BLaER1 treated with 17β-estradiol and CSF1 and Interleukin-3, amounts not matched to agents 10 nM and 100 nM (cell line): ENCODE results near the gene AIF1L.

Source experiments
- H3K27ac ChIP-seq, 11 experiments: shearing (Covaris generic); formaldehyde crosslinking; 2 replicates each; pipeline ENCODE4 v1.8.1; 2022
- H3K27me3 ChIP-seq, 11 experiments: shearing (Covaris generic); formaldehyde crosslinking; 2 replicates each; pipeline ENCODE4 v1.8.1; 2022
- H3K36me3 ChIP-seq, 11 experiments: shearing (Covaris generic); formaldehyde crosslinking; 2 replicates each; pipeline ENCODE4 v1.8.1; 2022
- H3K4me1 ChIP-seq, 10 experiments: shearing (Covaris generic); formaldehyde crosslinking; 2 replicates each; pipeline ENCODE4 v1.8.1; 2022
- H3K4me2 ChIP-seq, 11 experiments: shearing (Covaris generic); formaldehyde crosslinking; 2 replicates each; pipeline ENCODE4 v1.8.1; 2022
- H3K4me3 ChIP-seq, 10 experiments: shearing (Covaris generic); formaldehyde crosslinking; 2 replicates each; pipeline ENCODE4 v1.8.1; 2022
- H3K9ac ChIP-seq, 11 experiments: shearing (Covaris generic); formaldehyde crosslinking; 2 replicates each; pipeline ENCODE4 v1.8.1; 2022
- H3K9me3 ChIP-seq, 11 experiments: shearing (Covaris generic); formaldehyde crosslinking; replicated peaks in 1 of 11; 2 replicates each; pipeline ENCODE4 v1.8.1; 2022
- H4K20me1 ChIP-seq, 11 experiments: shearing (Covaris generic); formaldehyde crosslinking; 2 replicates each; pipeline ENCODE4 v1.8.1; 2022
- Cebpa-rat ChIP-seq, 11 experiments: shearing (Covaris generic); IDR thresholded peaks; 2 replicates each; pipeline ENCODE4 v1.8.1; 2022

The AIF1L gene

GRCh38 chr9:131056781-131057506 lies 39.4 kb upstream of the AIF1L start:
- Histone ChIP-seq H3K27ac (no peak overlapping the region), H3K4me2 (no peak overlapping the region), H3K36me3 (no peaks in the 10 kb centered on the region), H3K27me3 (no peaks in the 10 kb centered on the region), H3K4me1 (peaks cover 8 to 18% (median 11%) of the 10 kb centered on the region in 10 experiments; a peak in 19 of 20 replicates), H4K20me1 (no peaks in the 10 kb centered on the region), H3K4me3 (no peak overlapping the region), H3K9me3 (no peaks in the 10 kb centered on the region), H3K9ac (no peak overlapping the region)
- no peak for TF ChIP-seq Cebpa-rat (IDR thresholded peaks at IDR 0.05)

- H4K20me1 ChIP-seq, result no peaks in the 10 kb centered on the region
- H3K4me2 ChIP-seq, result no peak overlapping the region
- no peaks in the 10 kb centered on the region for H3K9me3 ChIP-seq
- peaks cover 8 to 18% (median 11%) of the 10 kb centered on the region in 10 experiments; a peak in 19 of 20 replicates for H3K4me1 ChIP-seq
- no peak overlapping the region for H3K4me3 ChIP-seq
- no peaks in the 10 kb centered on the region for H3K36me3 ChIP-seq
- no peaks in the 10 kb centered on the region for H3K27me3 ChIP-seq
- no peak overlapping the region for H3K27ac ChIP-seq
- no peak for TF ChIP-seq Cebpa-rat (IDR thresholded peaks at IDR 0.05)
- no peak overlapping the region for H3K9ac ChIP-seq
These were observed 35.3 kb upstream of the AIF1L start for GRCh38 chr9:131060900-131061630.

- Histone ChIP-seq H3K4me1 (peaks cover 8 to 17% (median 11%) of the 10 kb centered on the region in 10 experiments; a peak in 19 of 20 replicates), H4K20me1 (no peaks in the 10 kb centered on the region), H3K36me3 (no peaks in the 10 kb centered on the region), H3K9me3 (no peaks in the 10 kb centered on the region), H3K27ac (no peak overlapping the region), H3K4me3 (no peak overlapping the region), H3K9ac (no peak overlapping the region), H3K27me3 (no peaks in the 10 kb centered on the region), H3K4me2 (no peak overlapping the region)
- TF ChIP-seq Cebpa-rat (IDR thresholded peaks at IDR 0.05), result no peak
These were observed 33.4 kb upstream of the AIF1L start for GRCh38 chr9:131062969-131063368.

GRCh38 chr9:131065599-131065998 lies 30.7 kb upstream of the AIF1L start:
- Histone ChIP-seq H3K9ac (no peak overlapping the region), H3K27ac (no peak overlapping the region), H3K9me3 (no peaks in the 10 kb centered on the region), H4K20me1 (no peaks in the 10 kb centered on the region), H3K27me3 (no peaks in the 10 kb centered on the region), H3K36me3 (no peaks in the 10 kb centered on the region), H3K4me1 (no peaks in the 10 kb centered on the region), H3K4me3 (no peak overlapping the region), H3K4me2 (no peak overlapping the region)
- no peak for TF ChIP-seq Cebpa-rat (IDR thresholded peaks at IDR 0.05)

GRCh38 chr9:131067625-131068024 lies 28.7 kb upstream of the AIF1L start:
- Histone ChIP-seq H4K20me1 (no peaks in the 10 kb centered on the region; a peak in 1 of 22 replicates), H3K9me3 (no peaks in the 10 kb centered on the region), H3K9ac (no peak overlapping the region), H3K36me3 (no peaks in the 10 kb centered on the region), H3K27ac (no peak overlapping the region), H3K4me1 (no peaks in the 10 kb centered on the region), H3K4me2 (no peak overlapping the region), H3K27me3 (no peaks in the 10 kb centered on the region), H3K4me3 (no peak overlapping the region)
- TF ChIP-seq Cebpa-rat (IDR thresholded peaks at IDR 0.05), result no peak

GRCh38 chr9:131068076-131068816 lies 28.1 kb upstream of the AIF1L start:
- H4K20me1 ChIP-seq, result no peaks in the 10 kb centered on the region; a peak in 1 of 22 replicates
- H3K4me1 ChIP-seq, result no peaks in the 10 kb centered on the region
- no peak for TF ChIP-seq Cebpa-rat (IDR thresholded peaks at IDR 0.05)
- no peaks in the 10 kb centered on the region for H3K27me3 ChIP-seq
- H3K9me3 ChIP-seq, result no peaks in the 10 kb centered on the region
- no peak overlapping the region for H3K9ac ChIP-seq
- no peaks in the 10 kb centered on the region for H3K36me3 ChIP-seq
- no peak overlapping the region for H3K4me3 ChIP-seq
- no peak overlapping the region for H3K4me2 ChIP-seq
- no peak overlapping the region for H3K27ac ChIP-seq

GRCh38 chr9:131069699-131070098 lies 26.6 kb upstream of the AIF1L start:
- Histone ChIP-seq H3K27ac (no peak overlapping the region), H3K9me3 (no peaks in the 10 kb centered on the region), H3K4me2 (no peak overlapping the region), H3K4me1 (no peaks in the 10 kb centered on the region), H3K9ac (no peak overlapping the region), H4K20me1 (no peaks in the 10 kb centered on the region; a peak in 1 of 22 replicates), H3K4me3 (no peak overlapping the region), H3K27me3 (no peaks in the 10 kb centered on the region), H3K36me3 (no peaks in the 10 kb centered on the region)
- no peak for TF ChIP-seq Cebpa-rat (IDR thresholded peaks at IDR 0.05)

- Histone ChIP-seq H3K9ac (no peak overlapping the region; a peak in 1 of 22 replicates), H3K27me3 (no peaks in the 10 kb centered on the region)
- no peak for TF ChIP-seq Cebpa-rat (IDR thresholded peaks at IDR 0.05)
These were observed 24.0 kb upstream of the AIF1L start for GRCh38 chr9:131072107-131072870.

GRCh38 chr9:131072871-131073237 lies 23.5 kb upstream of the AIF1L start:
- peaks cover 0 to 6% (median 0%) of the 10 kb centered on the region in 10 experiments; a peak in 2 of 20 replicates for H3K4me1 ChIP-seq

More at GRCh38 chr9:131072107-131072870, 24.0 kb upstream of the AIF1L start:
- Histone ChIP-seq H3K36me3 (no peaks in the 10 kb centered on the region), H3K9me3 (no peaks in the 10 kb centered on the region), H4K20me1 (no peaks in the 10 kb centered on the region; a peak in 1 of 22 replicates), H3K4me3 (no peak overlapping the region), H3K4me1 (peaks cover 0 to 6% (median 0%) of the 10 kb centered on the region in 10 experiments; a peak in 2 of 20 replicates), H3K4me2 (no peak overlapping the region), H3K27ac (no peak overlapping the region)

More at GRCh38 chr9:131072871-131073237, 23.5 kb upstream of the AIF1L start:
- Histone ChIP-seq H3K9me3 (no peaks in the 10 kb centered on the region), H3K4me2 (no peak overlapping the region), H3K36me3 (no peaks in the 10 kb centered on the region), H4K20me1 (no peaks in the 10 kb centered on the region; a peak in 1 of 22 replicates), H3K27me3 (no peaks in the 10 kb centered on the region), H3K27ac (no peak overlapping the region), H3K4me3 (no peak overlapping the region), H3K9ac (no peak overlapping the region; a peak in 1 of 22 replicates)
- no peak for TF ChIP-seq Cebpa-rat (IDR thresholded peaks at IDR 0.05)
